Uterus (tissue), 4 donors: Measurements from ENCODE around the gene GREB1L. TPM values are rescaled to one million over a fixed set of nuclear protein-coding genes. Genes with fewer than 3 reads are reported as not detected.
"Not testable (repeated sequence)": the region's sequence is repeated elsewhere in the genome, so short reads cannot be mapped to it uniquely, and the experiment has no call there.

Experiments
- DNase-seq, 2 donors: peaks; one replicate each; pipeline ENCODE4 v3.0.0-alpha.2; 2019 to 2020
- H3K27ac ChIP-seq, 2 donors: fragments of 200-600 bp; sonication (generic); 1 replicate in 1 of 2; 2 replicates in 1 of 2; pipeline ENCODE4 v1.5.1; 2016 to 2018
- H3K27me3 ChIP-seq, 2 donors: fragments of 200-600 bp; sonication (generic); one replicate each; pipeline ENCODE4 v1.5.1; 2018 to 2019; ENCODE audit warnings: control low read depth in 1 of 2
- H3K36me3 ChIP-seq, 2 donors: fragments of 200-600 bp; sonication (generic); one replicate each; pipeline ENCODE4 v1.5.1; 2019; ENCODE audit warnings: control low read depth in 1 of 2
- H3K4me1 ChIP-seq, 2 donors: fragments of 200-600 bp; sonication (generic); one replicate each; pipeline ENCODE4 v1.5.1; 2018 to 2019; ENCODE audit warnings: control low read depth in 1 of 2
- H3K4me3 ChIP-seq, 2 donors: fragments of 200-600 bp; sonication (generic); 1 replicate in 1 of 2; 2 replicates in 1 of 2; pipeline ENCODE4 v1.5.1; 2018 to 2019; ENCODE audit warnings: mild to moderate bottlenecking in 1 of 2
- H3K9me3 ChIP-seq, 2 donors: fragments of 200-600 bp; sonication (generic); one replicate each; pipeline ENCODE4 v1.5.1; 2019; ENCODE audit warnings: control low read depth in 1 of 2
- POLR2A ChIP-seq, 2 donors: fragments of 450-650 bp; IDR thresholded peaks; one replicate each; pipeline ENCODE4 v1.6.1; 2016; ENCODE audit warnings: antibody characterized with exemption in 2 of 2, mild to moderate bottlenecking in 1 of 2, moderate library complexity in 1 of 2
- intact Hi-C: fragments of 100-400 bp; cut with DNase I; formaldehyde crosslinking; loops from one replicate; pipeline ENCODE4 v1.15.1; 2023; ENCODE audit warnings: low total_unique reads
- total RNA-seq, 4 donors: library from RNA; depleted of rRNA in 3 of 4; stranded (reverse); fragments of >200 nt in 3 of 4; gene quantifications; one replicate each; pipeline versions ENCODE4 v1.1.0 to v1.2.4, GENCODE V29; 2014 to 2023
- TF ChIP-seq, protein P1 (sequence below), 4 experiments: fragments of 200-600 bp in 2 of 4; fragments of 450-650 bp in 2 of 4; sonication (generic) in 2 of 4; IDR thresholded peaks; one replicate each; pipeline ENCODE4 v1.5.1; 2016 to 2019; ENCODE audit warnings: antibody characterized with exemption in 4 of 4, mild to moderate bottlenecking in 2 of 4, moderate library complexity in 1 of 4
- donor health status: DM: yes; HTN: yes; CAD: no.

GREB1L gene
- total RNA-seq, 4 donors from 2014 or later = 4.1 to 15.3 (median 9.2) TPM

DNA sequence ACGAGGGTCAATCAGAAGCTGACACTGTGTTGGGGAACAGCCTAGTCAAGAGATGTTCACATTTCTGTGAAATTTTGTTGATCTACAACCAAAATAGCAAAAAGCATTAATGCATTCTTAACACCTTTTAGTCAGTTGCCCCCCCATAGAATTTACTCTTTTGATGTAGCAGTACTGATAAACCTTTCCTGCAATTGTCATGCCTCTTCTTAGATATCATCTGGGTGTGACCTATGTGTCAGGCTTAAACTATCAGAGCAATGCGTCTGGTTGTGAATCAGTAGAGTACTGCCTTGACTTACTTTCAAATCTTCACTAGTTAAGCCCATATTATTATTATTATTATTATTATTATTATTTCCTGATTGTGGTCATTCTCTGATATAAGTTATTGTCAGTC lies 61.9 kb downstream of the GREB1L start:
- Histone ChIP-seq H3K9me3 (no peaks in the 10 kb centered on the region), H3K36me3 (no peaks in the 10 kb centered on the region), H3K4me1 (no peaks in the 10 kb centered on the region), H3K27me3 (no peaks in the 10 kb centered on the region), H3K27ac (no peak overlapping the region), H3K4me3 (no peak overlapping the region)
- DNase-seq = no peak
- no peak for TF ChIP-seq POLR2A (IDR thresholded peaks at IDR 0.05)
- TF ChIP-seq, protein P1, sequence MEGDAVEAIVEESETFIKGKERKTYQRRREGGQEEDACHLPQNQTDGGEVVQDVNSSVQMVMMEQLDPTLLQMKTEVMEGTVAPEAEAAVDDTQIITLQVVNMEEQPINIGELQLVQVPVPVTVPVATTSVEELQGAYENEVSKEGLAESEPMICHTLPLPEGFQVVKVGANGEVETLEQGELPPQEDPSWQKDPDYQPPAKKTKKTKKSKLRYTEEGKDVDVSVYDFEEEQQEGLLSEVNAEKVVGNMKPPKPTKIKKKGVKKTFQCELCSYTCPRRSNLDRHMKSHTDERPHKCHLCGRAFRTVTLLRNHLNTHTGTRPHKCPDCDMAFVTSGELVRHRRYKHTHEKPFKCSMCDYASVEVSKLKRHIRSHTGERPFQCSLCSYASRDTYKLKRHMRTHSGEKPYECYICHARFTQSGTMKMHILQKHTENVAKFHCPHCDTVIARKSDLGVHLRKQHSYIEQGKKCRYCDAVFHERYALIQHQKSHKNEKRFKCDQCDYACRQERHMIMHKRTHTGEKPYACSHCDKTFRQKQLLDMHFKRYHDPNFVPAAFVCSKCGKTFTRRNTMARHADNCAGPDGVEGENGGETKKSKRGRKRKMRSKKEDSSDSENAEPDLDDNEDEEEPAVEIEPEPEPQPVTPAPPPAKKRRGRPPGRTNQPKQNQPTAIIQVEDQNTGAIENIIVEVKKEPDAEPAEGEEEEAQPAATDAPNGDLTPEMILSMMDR (IDR thresholded peaks at IDR 0.05) = no peak
- intact Hi-C loops = no loop called here

DNA sequence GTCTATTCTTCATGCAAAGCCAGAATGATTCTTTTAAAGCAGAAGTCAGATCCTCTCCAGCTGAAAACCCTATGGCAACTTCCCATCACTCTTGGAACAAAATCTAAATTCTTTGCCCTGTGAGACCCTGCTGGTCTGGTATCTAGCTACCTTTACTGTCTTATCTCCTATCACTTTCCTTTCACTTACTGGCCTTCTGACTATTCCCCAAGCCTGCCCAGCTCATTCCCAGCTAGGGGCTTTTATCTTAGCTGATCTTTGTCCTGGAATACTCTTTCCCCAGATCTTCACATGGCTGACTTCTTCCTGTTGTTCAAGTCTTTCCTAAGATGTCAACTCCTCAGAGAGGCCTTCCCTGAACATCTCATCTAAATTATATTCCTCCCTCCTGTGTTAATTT lies 63.6 kb downstream of the GREB1L start:
- Histone ChIP-seq H3K27ac (no peak overlapping the region), H3K9me3 (no peaks in the 10 kb centered on the region), H3K4me1 (no peaks in the 10 kb centered on the region), H3K27me3 (no peaks in the 10 kb centered on the region), H3K36me3 (no peaks in the 10 kb centered on the region), H3K4me3 (no peak overlapping the region)
- no peak for DNase-seq
- TF ChIP-seq, protein P1 (IDR thresholded peaks at IDR 0.05) = no peak
- no peak for TF ChIP-seq POLR2A (IDR thresholded peaks at IDR 0.05)
- intact Hi-C loops = no loop called here

DNA sequence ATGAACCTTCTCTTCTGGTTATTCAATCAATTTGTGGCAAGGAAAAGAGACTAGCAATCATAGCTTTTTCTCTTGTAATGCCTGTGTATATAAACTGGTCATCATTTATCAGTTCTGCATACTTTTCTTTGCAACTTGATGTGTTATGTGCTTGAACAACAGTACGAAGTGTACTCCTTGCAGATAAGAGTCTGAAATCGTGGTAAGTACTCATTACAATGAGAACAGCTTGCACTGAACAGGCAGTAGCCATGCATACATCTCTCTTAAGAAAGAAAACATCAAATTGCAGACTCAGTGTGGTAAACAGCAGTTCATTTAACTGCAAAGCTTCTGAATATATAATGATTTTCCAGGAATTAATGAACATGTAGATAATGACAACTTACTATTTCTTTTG lies 64.3 kb downstream of the GREB1L start:
- DNase-seq = no peak
- intact Hi-C loops = no loop called here
- TF ChIP-seq, protein P1 (IDR thresholded peaks at IDR 0.05) = no peak
- no peak for TF ChIP-seq POLR2A (IDR thresholded peaks at IDR 0.05)
- H3K27me3 ChIP-seq = no peaks in the 10 kb centered on the region
- H3K4me3 ChIP-seq = no peak overlapping the region
- no peaks in the 10 kb centered on the region for H3K9me3 ChIP-seq
- no peaks in the 10 kb centered on the region for H3K36me3 ChIP-seq
- H3K27ac ChIP-seq = no peak overlapping the region
- H3K4me1 ChIP-seq = no peaks in the 10 kb centered on the region

DNA sequence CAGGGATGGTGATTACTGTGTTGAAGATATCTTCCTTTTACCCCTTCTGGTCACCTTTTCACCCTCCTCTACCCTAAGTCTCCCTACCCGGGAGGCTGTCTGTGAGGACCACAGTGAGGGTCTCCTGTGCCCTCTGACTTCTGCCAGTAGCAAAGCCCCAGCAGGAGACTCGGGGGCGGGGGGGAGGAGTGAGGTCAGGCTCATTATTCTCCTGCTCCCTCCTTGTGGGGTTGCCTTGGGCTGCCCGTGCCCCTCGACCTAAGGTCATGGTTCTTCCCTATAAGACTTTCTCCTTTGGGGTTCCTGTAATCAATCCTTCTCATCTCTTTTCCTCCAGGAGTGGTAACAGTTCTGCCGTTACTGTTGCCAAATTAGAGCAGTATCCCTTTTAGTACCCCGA lies 65.5 kb downstream of the GREB1L start:
- Histone ChIP-seq H3K4me1 (no peaks in the 10 kb centered on the region), H3K4me3 (no peak overlapping the region)

DNA sequence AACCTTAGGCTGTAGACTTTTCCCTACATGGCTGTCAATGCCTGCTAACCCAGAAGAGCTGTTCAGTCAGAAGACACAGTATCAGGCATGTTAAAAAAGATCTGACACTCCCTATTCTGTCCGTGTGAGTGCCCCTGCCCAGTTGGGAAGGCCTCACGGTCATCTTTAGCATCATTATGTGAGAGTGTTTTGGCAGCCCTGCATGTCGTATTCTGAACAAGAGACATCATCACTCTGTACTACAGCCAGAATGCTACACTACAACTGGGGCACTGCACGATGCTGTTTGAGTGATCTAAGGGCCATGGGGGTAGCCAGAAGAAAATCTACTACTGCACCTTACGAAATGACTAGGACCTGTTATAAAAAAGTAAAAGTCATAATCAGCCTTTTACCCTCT lies 67.2 kb downstream of the GREB1L start:
- TF ChIP-seq, protein P1 (IDR thresholded peaks at IDR 0.05) = no peak
- TF ChIP-seq POLR2A (IDR thresholded peaks at IDR 0.05) = no peak
- H3K27me3 ChIP-seq = no peaks in the 10 kb centered on the region
- no peaks in the 10 kb centered on the region for H3K36me3 ChIP-seq
- H3K27ac ChIP-seq = no peak overlapping the region
- no peaks in the 10 kb centered on the region for H3K4me1 ChIP-seq
- intact Hi-C loops = no loop called here
- no peak overlapping the region for H3K4me3 ChIP-seq
- H3K9me3 ChIP-seq = no peaks in the 10 kb centered on the region
- DNase-seq = no peak

More for the DNA sequence above, 65.5 kb downstream of the GREB1L start:
- Histone ChIP-seq H3K36me3 (no peaks in the 10 kb centered on the region), H3K27ac (no peak overlapping the region), H3K27me3 (no peaks in the 10 kb centered on the region), H3K9me3 (no peaks in the 10 kb centered on the region)
- intact Hi-C loops = no loop called here
- no peak for DNase-seq
- TF ChIP-seq, protein P1 (IDR thresholded peaks at IDR 0.05) = no peak
- TF ChIP-seq POLR2A (IDR thresholded peaks at IDR 0.05) = no peak

DNA sequence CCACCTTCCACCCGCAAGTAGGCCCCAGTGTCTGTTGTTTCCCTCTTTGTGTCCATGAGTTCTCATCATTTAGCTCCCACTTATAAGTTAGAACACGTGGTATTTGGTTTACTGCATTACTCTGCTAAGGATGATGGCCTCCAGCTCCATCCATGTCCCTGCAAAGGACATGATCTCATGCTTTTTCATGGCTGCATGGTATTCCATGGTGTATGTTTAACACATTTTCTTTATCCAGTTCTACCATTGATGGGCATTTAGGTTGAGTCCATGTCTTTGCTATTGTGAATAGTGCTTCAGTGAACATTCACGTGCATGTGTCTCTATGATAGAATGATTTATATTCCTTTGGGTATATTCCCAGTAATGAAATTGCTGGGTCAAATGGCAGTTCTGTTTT lies 69.9 kb downstream of the GREB1L start:
- H3K4me1 ChIP-seq, DNase-seq, H3K36me3 ChIP-seq, H3K9me3 ChIP-seq, intact Hi-C loops, H3K27ac ChIP-seq, H3K27me3 ChIP-seq, H3K4me3 ChIP-seq: not testable (repeated sequence)
